A549 (cell line): ENCODE results near the gene SLC24A4. TPM values are rescaled to one million over a fixed set of nuclear protein-coding genes. Genes with fewer than 3 reads are reported as not detected.

Experiments used
- ATAC-seq, 2 experiments: fragments of 200-7000 bp in 1 of 2; fragments of >200 bp in 1 of 2; cut with Nextera tagmentation in 1 of 2; cut with Tn5 transposase in 1 of 2; 3 replicates each; pipeline versions ENCODE4 v1.8.0 to v1.9.1; 2018 to 2020; ENCODE audit warnings: mild to moderate bottlenecking in 1 of 2, moderate library complexity in 1 of 2
- CTCF ChIA-PET: fragments of 300-600 bp; sonication (Branson Sonifier 250); formaldehyde crosslinking; extraction: SDS; loops from one replicate; lab custom pipeline; 2021; ENCODE audit warnings: antibody characterized with exemption, inconsistent platforms; lab: Yijun Ruan, JAX
- POLR2A ChIA-PET: fragments of 350-600 bp; formaldehyde crosslinking; extraction: SDS; loops from one replicate; lab custom pipeline; 2021; ENCODE audit warnings: antibody characterized with exemption, inconsistent platforms; lab: Yijun Ruan, JAX
- DNase-seq, 2 experiments: peaks; one replicate each; pipeline versions ENCODE4 v3.0.0 to v3.0.0-alpha.2; 2011 to 2016; ENCODE audit warnings: low read depth in 1 of 2, low spot score in 1 of 2
- FAIRE-seq: peaks from 2 replicates; lab custom pipeline; 2011; peaks lifted over from hg19 to GRCh38; lab: Jason Lieb, UNC
- H3K27ac ChIP-seq, 2 experiments: fragments of >200 bp; sonication (Bioruptor Twin); formaldehyde crosslinking; 3 replicates each; pipeline ENCODE4 v1.5.1; 2016 to 2017
- H3K4me1 ChIP-seq: fragments of >200 bp; sonication (Bioruptor Twin); formaldehyde crosslinking; 3 replicates; pipeline ENCODE4 v1.6.1; 2016
- H3K4me2 ChIP-seq: fragments of >200 bp; sonication (Bioruptor Twin); formaldehyde crosslinking; 3 replicates; pipeline ENCODE4 v1.6.1; 2016
- H3K4me3 ChIP-seq: fragments of >200 bp; sonication (Bioruptor Twin); formaldehyde crosslinking; 3 replicates; pipeline ENCODE4 v1.5.1; 2016
- H3K9me3 ChIP-seq: fragments of >200 bp; sonication (Bioruptor Twin); formaldehyde crosslinking; 3 replicates; pipeline ENCODE4 v1.6.1; 2016
- CBX2 ChIP-seq: fragments of 200-600 bp; sonication (generic); IDR thresholded peaks from 2 replicates; pipeline ENCODE4 v1.6.1; 2016; ENCODE audit warnings: low read depth, mild to moderate bottlenecking, borderline replicate concordance
- CBX8 ChIP-seq: fragments of 200-600 bp; sonication (generic); IDR thresholded peaks from 2 replicates; pipeline ENCODE4 v1.6.1; 2016
- CHD2 ChIP-seq: fragments of 150-350 bp; IDR thresholded peaks from 2 replicates; pipeline ENCODE4 v1.6.1; 2014; ENCODE audit warnings: low read length; ENCODE audit not compliant: partially characterized antibody
- CHD4 ChIP-seq: fragments of 200-600 bp; sonication (generic); IDR thresholded peaks from 2 replicates; pipeline ENCODE4 v1.6.1; 2016; ENCODE audit warnings: antibody characterized with exemption, mild to moderate bottlenecking, borderline replicate concordance
- EHF ChIP-seq: fragments of 250-450 bp; sonication (Bioruptor Pico); IDR thresholded peaks from 2 replicates; pipeline ENCODE4 v1.5.0; 2020; ENCODE audit warnings: mild to moderate bottlenecking
- EHMT2 ChIP-seq: fragments of 200-600 bp; sonication (generic); IDR thresholded peaks from 2 replicates; pipeline ENCODE4 v1.6.1; 2016; ENCODE audit warnings: antibody characterized with exemption, low read depth, mild to moderate bottlenecking, moderate library complexity
- EP300 ChIP-seq, 2 experiments: fragments of >200 bp; sonication (Bioruptor Twin); formaldehyde crosslinking; IDR thresholded peaks; 2 replicates in 1 of 2; 3 replicates in 1 of 2; pipeline ENCODE4 v1.6.1; 2016 to 2017
- FOSB ChIP-seq: fragments of 250-450 bp; sonication (Bioruptor Pico); IDR thresholded peaks from 2 replicates; pipeline ENCODE4 v1.5.0; 2020; ENCODE audit warnings: mild to moderate bottlenecking, moderate library complexity
- HEYL ChIP-seq: fragments of 250-450 bp; sonication (Bioruptor Pico); IDR thresholded peaks from 2 replicates; pipeline ENCODE4 v1.8.0; 2021; ENCODE audit warnings: mild to moderate bottlenecking, moderate library complexity
- JUN ChIP-seq, 2 experiments: fragments of >200 bp; sonication (Bioruptor Twin); formaldehyde crosslinking; IDR thresholded peaks; 2 replicates in 1 of 2; 3 replicates in 1 of 2; pipeline ENCODE4 v1.6.1; 2016 to 2017
- JUNB ChIP-seq: fragments of >200 bp; sonication (Bioruptor Twin); formaldehyde crosslinking; IDR thresholded peaks from 2 replicates; pipeline ENCODE4 v1.6.1; 2016
- KDM1A ChIP-seq: fragments of 200-600 bp; sonication (generic); IDR thresholded peaks from 2 replicates; pipeline ENCODE4 v1.6.1; 2016; ENCODE audit warnings: low read depth, mild to moderate bottlenecking
- MAFK ChIP-seq: fragments of 450-650 bp; IDR thresholded peaks from 2 replicates; pipeline ENCODE4 v1.6.1; 2014; ENCODE audit not compliant: partially characterized antibody
- MYC ChIP-seq: IDR thresholded peaks from 2 replicates; pipeline ENCODE4 v1.6.1; 2012; ENCODE audit warnings: mild to moderate bottlenecking, inconsistent platforms, low read length, improper control_type of control experiment, borderline replicate concordance
- NFE2L2 ChIP-seq: fragments of 150-350 bp; conservative IDR thresholded peaks from 2 replicates; pipeline ENCODE4 v1.6.1; 2014; ENCODE audit warnings: low read length
- NPAS2 ChIP-seq: fragments of 250-450 bp; sonication (Bioruptor Pico); IDR thresholded peaks from 2 replicates; pipeline ENCODE4 v1.8.0; 2022; ENCODE audit warnings: mild to moderate bottlenecking, moderate library complexity, borderline replicate concordance
- POLR2AphosphoS2 ChIP-seq: conservative IDR thresholded peaks from 2 replicates; pipeline ENCODE4 v1.6.1; 2012; ENCODE audit warnings: low read length, improper control_type of control experiment, inconsistent platforms
- RARB ChIP-seq: fragments of 250-450 bp; sonication (Bioruptor Pico); IDR thresholded peaks from 2 replicates; pipeline ENCODE4 v1.8.0; 2021; ENCODE audit warnings: mild to moderate bottlenecking, moderate library complexity
- RCOR1 ChIP-seq: fragments of 150-350 bp; IDR thresholded peaks from 2 replicates; pipeline ENCODE4 v1.6.1; 2014; ENCODE audit warnings: antibody characterized with exemption, low read length, low read depth
- RFX5 ChIP-seq: fragments of 450-650 bp; IDR thresholded peaks from 2 replicates; pipeline ENCODE4 v1.7.1; 2014; ENCODE audit warnings: antibody characterized with exemption, mild to moderate bottlenecking, moderate library complexity
- SREBF2 ChIP-seq: fragments of 450-650 bp; IDR thresholded peaks from 2 replicates; pipeline ENCODE4 v1.6.1; 2014; ENCODE audit warnings: mild to moderate bottlenecking, moderate library complexity
- TFCP2L1 ChIP-seq: fragments of 250-450 bp; sonication (Bioruptor Pico); IDR thresholded peaks from 2 replicates; pipeline ENCODE4 v1.5.0; 2021; ENCODE audit warnings: mild to moderate bottlenecking
- TP53 ChIP-seq: fragments of 250-450 bp; sonication (Bioruptor Pico); IDR thresholded peaks from 2 replicates; pipeline ENCODE4 v1.5.0; 2021; ENCODE audit warnings: mild to moderate bottlenecking, moderate library complexity
- ZFP36 ChIP-seq: fragments of 450-650 bp; IDR thresholded peaks from 2 replicates; pipeline ENCODE4 v1.6.1; 2014; ENCODE audit warnings: borderline replicate concordance; ENCODE audit not compliant: partially characterized antibody
- ZSCAN20 ChIP-seq: fragments of 250-450 bp; sonication (Bioruptor Pico); IDR thresholded peaks from 2 replicates; pipeline ENCODE4 v1.8.0; 2022; ENCODE audit warnings: mild to moderate bottlenecking, moderate library complexity
- WGBS: methylation state at CpG from one replicate; pipeline ENCODE4 v1.1.6; 2017; ENCODE audit errors: missing lambda C conversion rate; 5-methylcytosine and 5-hydroxymethylcytosine counted together
- polyA plus RNA-seq, 4 experiments: library from polyadenylated mRNA; depleted of rRNA in 3 of 4; stranded (reverse); fragments of >200 nt; fragmentation: RNase III in 1 of 4; extraction: RNeasy Plus Mini Kit Qiagen cat#74134 plus additional on column Dnase treatment in 1 of 4; gene quantifications; 2 replicates in 3 of 4; 3 replicates in 1 of 4; pipeline ENCODE4 v1.2.3, GENCODE V29; 2011 to 2017
- TF ChIP-seq, protein P1 (sequence below): fragments of >200 bp; sonication (Bioruptor Twin); formaldehyde crosslinking; IDR thresholded peaks from 3 replicates; pipeline ENCODE4 v1.5.1; 2016
- TF ChIP-seq, protein P2 (sequence below): fragments of >200 bp; sonication (Bioruptor Twin); formaldehyde crosslinking; IDR thresholded peaks from 3 replicates; pipeline ENCODE4 v1.6.1; 2016
- TF ChIP-seq, protein P3 (sequence below): fragments of 250-450 bp; sonication (Bioruptor Pico); IDR thresholded peaks from 2 replicates; pipeline ENCODE4 v1.5.0; 2020; ENCODE audit warnings: low read depth, mild to moderate bottlenecking, moderate library complexity
- TF ChIP-seq, protein P4 (sequence below): fragments of 200-600 bp; sonication (generic); IDR thresholded peaks from 2 replicates; pipeline ENCODE4 v1.6.1; 2016; ENCODE audit warnings: antibody characterized with exemption, mild to moderate bottlenecking, moderate library complexity

The SLC24A4 gene
- polyA plus RNA-seq, 2 of the 4 experiments (the other 2 are of a cell fraction): 0.05 to 0.19 TPM

DNA sequence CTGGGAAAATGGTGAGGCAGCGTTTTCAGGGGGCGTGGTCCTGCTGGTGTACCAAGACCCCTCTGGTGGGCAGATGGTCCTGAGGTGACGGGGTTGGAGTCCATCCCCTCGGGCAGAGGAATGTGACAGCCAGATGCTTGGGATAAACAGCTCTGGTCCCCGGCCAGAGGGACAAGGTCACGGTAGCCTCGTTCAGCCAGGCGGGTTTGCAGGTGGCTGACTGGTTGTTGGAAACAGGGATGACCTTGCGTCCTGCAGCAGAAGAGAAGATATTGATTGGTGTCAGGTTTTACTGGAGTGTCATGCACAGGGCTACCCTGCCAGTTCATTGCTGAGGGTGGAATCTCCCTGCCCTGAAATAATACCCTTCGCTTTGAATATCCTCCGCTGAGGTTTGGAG, 43.3 kb downstream of the SLC24A4 start:
- WGBS: 66% methylated on average over 11 of the region's 11 CpGs

DNA sequence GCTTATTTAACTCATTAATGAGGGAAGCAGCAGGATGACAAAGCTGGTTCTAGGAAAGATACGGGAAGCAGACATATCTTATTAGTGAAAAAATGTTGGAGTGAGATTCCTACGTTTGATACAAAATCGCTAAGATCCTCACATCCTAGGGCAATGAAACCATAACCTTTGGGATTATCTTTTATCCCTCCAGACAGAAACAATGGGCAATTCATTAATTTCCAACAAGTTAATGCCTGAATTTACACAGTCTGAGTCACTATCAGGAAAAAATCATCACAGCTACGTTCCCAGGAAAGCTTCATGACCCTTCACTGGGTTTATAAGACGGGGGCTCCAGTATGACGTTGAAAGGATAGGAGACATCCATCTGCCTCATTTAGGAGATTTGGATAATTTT, 45.0 kb downstream of the SLC24A4 start:
- Histone ChIP-seq H3K4me3 (no peak overlapping the region), H3K27ac (no peak overlapping the region), H3K4me2 (no peak overlapping the region), H3K4me1 (peaks cover 4% of the 10 kb centered on the region; the same call in 1 of the 3 replicates), H3K9me3 (no peaks in the 10 kb centered on the region)
- 71% methylated on average over 6 of the region's 6 CpGs for WGBS
- no peak for ATAC-seq
- TF ChIP-seq EP300 (IDR thresholded peaks at IDR 0.05) (no peak), JUNB (no peak), MAFK (no peak), NPAS2 (CRISPR knock-in tag) (no peak), CBX2 (no peak), JUN (IDR thresholded peaks at IDR 0.05) (no peak), HEYL (CRISPR knock-in tag) (no peak), MYC (no peak), ZSCAN20 (no peak), POLR2AphosphoS2 (no peak), EHF (CRISPR knock-in tag) (no peak), EHMT2 (no peak), NFE2L2 (no peak)
- TF ChIP-seq, protein P1, sequence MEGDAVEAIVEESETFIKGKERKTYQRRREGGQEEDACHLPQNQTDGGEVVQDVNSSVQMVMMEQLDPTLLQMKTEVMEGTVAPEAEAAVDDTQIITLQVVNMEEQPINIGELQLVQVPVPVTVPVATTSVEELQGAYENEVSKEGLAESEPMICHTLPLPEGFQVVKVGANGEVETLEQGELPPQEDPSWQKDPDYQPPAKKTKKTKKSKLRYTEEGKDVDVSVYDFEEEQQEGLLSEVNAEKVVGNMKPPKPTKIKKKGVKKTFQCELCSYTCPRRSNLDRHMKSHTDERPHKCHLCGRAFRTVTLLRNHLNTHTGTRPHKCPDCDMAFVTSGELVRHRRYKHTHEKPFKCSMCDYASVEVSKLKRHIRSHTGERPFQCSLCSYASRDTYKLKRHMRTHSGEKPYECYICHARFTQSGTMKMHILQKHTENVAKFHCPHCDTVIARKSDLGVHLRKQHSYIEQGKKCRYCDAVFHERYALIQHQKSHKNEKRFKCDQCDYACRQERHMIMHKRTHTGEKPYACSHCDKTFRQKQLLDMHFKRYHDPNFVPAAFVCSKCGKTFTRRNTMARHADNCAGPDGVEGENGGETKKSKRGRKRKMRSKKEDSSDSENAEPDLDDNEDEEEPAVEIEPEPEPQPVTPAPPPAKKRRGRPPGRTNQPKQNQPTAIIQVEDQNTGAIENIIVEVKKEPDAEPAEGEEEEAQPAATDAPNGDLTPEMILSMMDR: no peak
- TF ChIP-seq, protein P2, sequence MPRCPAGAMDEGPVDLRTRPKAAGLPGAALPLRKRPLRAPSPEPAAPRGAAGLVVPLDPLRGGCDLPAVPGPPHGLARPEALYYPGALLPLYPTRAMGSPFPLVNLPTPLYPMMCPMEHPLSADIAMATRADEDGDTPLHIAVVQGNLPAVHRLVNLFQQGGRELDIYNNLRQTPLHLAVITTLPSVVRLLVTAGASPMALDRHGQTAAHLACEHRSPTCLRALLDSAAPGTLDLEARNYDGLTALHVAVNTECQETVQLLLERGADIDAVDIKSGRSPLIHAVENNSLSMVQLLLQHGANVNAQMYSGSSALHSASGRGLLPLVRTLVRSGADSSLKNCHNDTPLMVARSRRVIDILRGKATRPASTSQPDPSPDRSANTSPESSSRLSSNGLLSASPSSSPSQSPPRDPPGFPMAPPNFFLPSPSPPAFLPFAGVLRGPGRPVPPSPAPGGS: no peak
- TF ChIP-seq, protein P3, sequence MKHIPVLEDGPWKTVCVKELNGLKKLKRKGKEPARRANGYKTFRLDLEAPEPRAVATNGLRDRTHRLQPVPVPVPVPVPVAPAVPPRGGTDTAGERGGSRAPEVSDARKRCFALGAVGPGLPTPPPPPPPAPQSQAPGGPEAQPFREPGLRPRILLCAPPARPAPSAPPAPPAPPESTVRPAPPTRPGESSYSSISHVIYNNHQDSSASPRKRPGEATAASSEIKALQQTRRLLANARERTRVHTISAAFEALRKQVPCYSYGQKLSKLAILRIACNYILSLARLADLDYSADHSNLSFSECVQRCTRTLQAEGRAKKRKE (CRISPR knock-in tag): no peak
- TF ChIP-seq, protein P4, sequence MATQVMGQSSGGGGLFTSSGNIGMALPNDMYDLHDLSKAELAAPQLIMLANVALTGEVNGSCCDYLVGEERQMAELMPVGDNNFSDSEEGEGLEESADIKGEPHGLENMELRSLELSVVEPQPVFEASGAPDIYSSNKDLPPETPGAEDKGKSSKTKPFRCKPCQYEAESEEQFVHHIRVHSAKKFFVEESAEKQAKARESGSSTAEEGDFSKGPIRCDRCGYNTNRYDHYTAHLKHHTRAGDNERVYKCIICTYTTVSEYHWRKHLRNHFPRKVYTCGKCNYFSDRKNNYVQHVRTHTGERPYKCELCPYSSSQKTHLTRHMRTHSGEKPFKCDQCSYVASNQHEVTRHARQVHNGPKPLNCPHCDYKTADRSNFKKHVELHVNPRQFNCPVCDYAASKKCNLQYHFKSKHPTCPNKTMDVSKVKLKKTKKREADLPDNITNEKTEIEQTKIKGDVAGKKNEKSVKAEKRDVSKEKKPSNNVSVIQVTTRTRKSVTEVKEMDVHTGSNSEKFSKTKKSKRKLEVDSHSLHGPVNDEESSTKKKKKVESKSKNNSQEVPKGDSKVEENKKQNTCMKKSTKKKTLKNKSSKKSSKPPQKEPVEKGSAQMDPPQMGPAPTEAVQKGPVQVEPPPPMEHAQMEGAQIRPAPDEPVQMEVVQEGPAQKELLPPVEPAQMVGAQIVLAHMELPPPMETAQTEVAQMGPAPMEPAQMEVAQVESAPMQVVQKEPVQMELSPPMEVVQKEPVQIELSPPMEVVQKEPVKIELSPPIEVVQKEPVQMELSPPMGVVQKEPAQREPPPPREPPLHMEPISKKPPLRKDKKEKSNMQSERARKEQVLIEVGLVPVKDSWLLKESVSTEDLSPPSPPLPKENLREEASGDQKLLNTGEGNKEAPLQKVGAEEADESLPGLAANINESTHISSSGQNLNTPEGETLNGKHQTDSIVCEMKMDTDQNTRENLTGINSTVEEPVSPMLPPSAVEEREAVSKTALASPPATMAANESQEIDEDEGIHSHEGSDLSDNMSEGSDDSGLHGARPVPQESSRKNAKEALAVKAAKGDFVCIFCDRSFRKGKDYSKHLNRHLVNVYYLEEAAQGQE: no peak
- DNase-seq: no peak
- no peak for FAIRE-seq
- ChIA-PET CTCF (interaction anchor here (1.1 to 1.4 kb wide), 2 partner anchors 14 to 16 kb away, joined by 3 to 4 read pairs; no protein-coding TSS in a partner anchor), POLR2A (no interaction called here)

More for the DNA sequence above, 43.3 kb downstream of the SLC24A4 start:
- ATAC-seq (no peak), DNase-seq (no peak), FAIRE-seq (no peak)
- H3K9me3 ChIP-seq: no peaks in the 10 kb centered on the region
- CTCF ChIA-PET: no interaction called here
- no peak overlapping the region for H3K4me3 ChIP-seq
- POLR2A ChIA-PET: no interaction called here
- peaks cover 6% of the 10 kb centered on the region; the same call in 1 of the 3 replicates for H3K4me1 ChIP-seq
- H3K27ac ChIP-seq: no peak overlapping the region
- no peak overlapping the region for H3K4me2 ChIP-seq
- TF ChIP-seq TFCP2L1 (CRISPR knock-in tag) (no peak), KDM1A (no peak), RFX5 (no peak), HEYL (CRISPR knock-in tag) (no peak), FOSB (no peak), RARB (CRISPR knock-in tag) (no peak), RCOR1 (no peak), CHD4 (no peak), CHD2 (no peak), TP53 (no peak), SREBF2 (no peak), CBX8 (no peak), ZFP36 (no peak)
- TF ChIP-seq, protein P1: no peak
- TF ChIP-seq, protein P3 (CRISPR knock-in tag): no peak
